Stimulated activated CD4-positive, alpha-beta T cell treated with anti-CD3 and anti-CD28 coated beads, Interleukin-1b, Interleukin-23, amount 100 ng/mL, for 48 hours (primary cell): ENCODE results near the gene EGLN3.

Experiments
- DNase-seq: peaks from one replicate; pipeline ENCODE4 v3.0.0-alpha.2; 2020

EGLN3 gene

GRCh38 chr14:33959692-33960151, 8.8 kb upstream of the EGLN3 start:
- DNase-seq: no peak

- no peak for DNase-seq
Measured at GRCh38 chr14:33958605-33959226, 7.8 kb upstream of the EGLN3 start.

- DNase-seq: no peak
Measured at GRCh38 chr14:33957993-33958392, 7.1 kb upstream of the EGLN3 start.

GRCh38 chr14:33957299-33957698, 6.4 kb upstream of the EGLN3 start:
- no peak for DNase-seq

GRCh38 chr14:33956640-33957039, 5.8 kb upstream of the EGLN3 start:
- no peak for DNase-seq

GRCh38 chr14:33954016-33954598, 3.2 kb upstream of the EGLN3 start:
- DNase-seq: no peak

GRCh38 chr14:33952541-33952940, 1.7 kb upstream of the EGLN3 start:
- no peak for DNase-seq

- no peak for DNase-seq
Measured at GRCh38 chr14:33951183-33951840, 438 bp upstream of the EGLN3 start.

GRCh38 chr14:33949411-33949893, 1.4 kb downstream of the EGLN3 start:
- DNase-seq: no peak

GRCh38 chr14:33948869-33949408, 1.9 kb downstream of the EGLN3 start:
- DNase-seq: no peak

GRCh38 chr14:33948145-33948868, 2.6 kb downstream of the EGLN3 start:
- DNase-seq: no peak

- no peak for DNase-seq
Measured at GRCh38 chr14:33946679-33947476, 4.0 kb downstream of the EGLN3 start.

GRCh38 chr14:33945210-33946088, 5.4 kb downstream of the EGLN3 start:
- DNase-seq: no peak

GRCh38 chr14:33943096-33943883, 7.6 kb downstream of the EGLN3 start:
- no peak for DNase-seq

- no peak for DNase-seq
Measured at GRCh38 chr14:33941718-33942117, 9.2 kb downstream of the EGLN3 start.

- DNase-seq: no peak
Measured at GRCh38 chr14:33940561-33941011, 10.3 kb downstream of the EGLN3 start.

- no peak for DNase-seq
Measured at GRCh38 chr14:33938131-33938949, 12.5 kb downstream of the EGLN3 start.

GRCh38 chr14:33936391-33936790, 14.5 kb downstream of the EGLN3 start:
- no peak for DNase-seq

- no peak for DNase-seq
Measured at GRCh38 chr14:33934938-33935337, 15.9 kb downstream of the EGLN3 start.
